Activated naive CD4-positive, alpha-beta T cell (primary cell): ENCODE data around the gene STX16.

Experiments used
- DNase-seq, 4 experiments: peaks; one replicate each; lab custom pipeline; 2025; lab: John Stamatoyannopoulos, UW

STX16 gene

DNA sequence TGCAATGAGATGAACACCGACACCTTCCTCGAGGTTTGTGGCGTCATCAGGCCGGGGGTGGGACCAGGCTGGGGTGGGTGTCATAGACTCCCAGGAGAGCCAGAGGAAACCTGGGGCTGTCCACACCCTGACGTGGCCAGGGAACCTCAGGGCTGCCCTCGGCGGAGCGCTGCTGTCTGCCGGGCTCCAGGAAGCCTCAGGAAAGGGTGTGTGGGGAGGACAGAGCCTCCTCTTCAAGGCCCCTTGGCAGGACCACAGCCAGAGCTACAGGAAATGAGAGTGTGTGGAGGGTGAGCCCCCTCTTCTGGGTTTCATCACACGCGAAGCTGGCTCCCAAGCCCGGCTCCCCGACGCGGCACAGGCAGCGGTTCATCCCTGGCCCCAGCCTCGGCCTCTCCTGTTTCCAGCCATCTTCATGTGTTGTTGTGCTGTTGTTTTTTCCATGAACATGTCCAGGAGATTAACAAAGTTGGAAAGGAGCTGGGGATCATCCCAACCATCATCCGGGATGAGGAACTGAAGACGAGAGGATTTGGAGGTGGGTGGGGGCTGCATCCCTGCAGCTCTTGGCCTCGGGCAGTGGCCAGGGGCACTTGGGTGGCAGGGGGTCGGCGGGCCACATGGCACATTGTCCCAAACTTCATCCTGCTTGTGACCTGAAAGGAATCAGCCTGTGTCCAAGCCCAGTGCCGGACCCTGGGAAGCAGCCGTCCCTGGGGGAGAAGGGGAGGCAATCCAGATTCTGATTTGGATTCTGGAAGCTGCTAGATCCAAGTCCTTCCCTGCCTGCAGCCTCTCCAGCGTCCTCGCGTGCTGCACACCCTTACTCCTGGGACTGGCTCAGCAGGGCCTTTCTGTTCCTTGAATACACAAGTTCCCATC lies 47.9 kb downstream of the STX16 start:
- no peak for DNase-seq

GRCh38 chr20:58699623-58700107 lies 48.6 kb downstream of the STX16 start:
- no peak for DNase-seq

DNA sequence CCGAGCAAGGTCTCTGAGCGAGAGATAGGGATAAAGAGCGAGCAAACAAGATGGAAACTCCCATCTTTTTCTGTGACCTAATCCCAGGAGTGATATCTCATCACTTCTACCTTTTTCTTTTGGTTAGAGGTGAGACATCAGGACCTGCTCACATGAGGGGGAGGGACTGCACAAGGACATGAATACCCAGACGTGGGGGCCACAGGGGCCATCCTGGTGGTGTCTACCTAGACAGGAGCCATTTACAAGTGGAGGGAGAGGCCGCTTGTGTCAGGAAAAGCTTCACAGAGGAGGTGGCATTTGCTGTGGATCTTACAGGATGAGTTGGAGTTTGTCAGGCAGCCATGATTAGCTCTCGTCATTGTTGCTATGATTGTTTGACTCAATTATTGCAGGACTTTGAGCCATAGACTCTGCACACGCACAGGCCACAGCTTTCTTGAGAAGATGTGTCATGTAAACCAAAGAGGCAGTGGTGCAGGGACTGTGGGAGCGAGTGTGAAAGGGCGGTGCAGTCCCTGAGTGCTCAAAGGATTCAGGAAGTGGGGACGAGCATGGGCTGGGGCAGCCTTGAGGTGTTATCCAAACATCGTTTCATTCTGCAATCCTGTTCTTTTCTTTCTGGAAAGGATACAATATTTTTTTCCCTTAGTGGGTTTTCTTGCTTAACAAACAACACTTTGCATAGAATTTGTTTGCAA lies 49.2 kb downstream of the STX16 start:
- DNase-seq = no peak

- DNase-seq = no peak
Measured at GRCh38 chr20:58700823-58701222, 49.7 kb downstream of the STX16 start.

- DNase-seq = no peak
Measured at GRCh38 chr20:58701431-58702160, 50.5 kb downstream of the STX16 start.

GRCh38 chr20:58702161-58702510 lies 51.1 kb downstream of the STX16 start:
- no peak for DNase-seq

GRCh38 chr20:58702859-58703648 lies 52.0 kb downstream of the STX16 start:
- no peak for DNase-seq

DNA sequence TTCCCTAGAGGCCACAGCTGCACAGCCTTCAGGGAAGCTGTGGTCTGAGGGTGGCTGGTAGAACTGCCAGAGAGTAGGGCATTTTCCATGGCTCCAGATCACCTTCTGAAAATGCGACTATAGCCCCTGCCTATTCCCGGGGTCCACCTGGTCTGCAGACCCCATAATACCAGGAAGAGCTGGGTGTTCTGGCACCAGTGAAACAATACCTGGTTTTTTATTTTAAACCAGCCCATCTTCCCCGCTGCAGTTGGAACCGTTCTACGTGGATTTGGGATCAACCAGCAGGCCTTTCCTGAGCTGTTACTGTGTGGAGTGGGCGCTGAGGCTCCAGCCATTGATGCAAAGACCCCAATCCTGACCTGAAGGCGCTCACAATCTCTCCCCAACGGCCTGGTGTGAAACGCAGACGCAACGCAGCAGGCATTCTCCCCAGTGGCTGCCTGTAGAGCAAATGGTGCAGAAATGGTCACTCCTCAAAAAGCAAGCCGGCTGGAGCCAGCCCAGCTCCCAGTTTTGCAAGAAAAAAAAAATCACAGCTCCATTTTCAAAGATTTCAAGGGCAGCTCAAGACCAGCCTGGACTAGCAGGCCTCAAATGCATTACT lies 52.8 kb downstream of the STX16 start:
- DNase-seq = no peak

DNA sequence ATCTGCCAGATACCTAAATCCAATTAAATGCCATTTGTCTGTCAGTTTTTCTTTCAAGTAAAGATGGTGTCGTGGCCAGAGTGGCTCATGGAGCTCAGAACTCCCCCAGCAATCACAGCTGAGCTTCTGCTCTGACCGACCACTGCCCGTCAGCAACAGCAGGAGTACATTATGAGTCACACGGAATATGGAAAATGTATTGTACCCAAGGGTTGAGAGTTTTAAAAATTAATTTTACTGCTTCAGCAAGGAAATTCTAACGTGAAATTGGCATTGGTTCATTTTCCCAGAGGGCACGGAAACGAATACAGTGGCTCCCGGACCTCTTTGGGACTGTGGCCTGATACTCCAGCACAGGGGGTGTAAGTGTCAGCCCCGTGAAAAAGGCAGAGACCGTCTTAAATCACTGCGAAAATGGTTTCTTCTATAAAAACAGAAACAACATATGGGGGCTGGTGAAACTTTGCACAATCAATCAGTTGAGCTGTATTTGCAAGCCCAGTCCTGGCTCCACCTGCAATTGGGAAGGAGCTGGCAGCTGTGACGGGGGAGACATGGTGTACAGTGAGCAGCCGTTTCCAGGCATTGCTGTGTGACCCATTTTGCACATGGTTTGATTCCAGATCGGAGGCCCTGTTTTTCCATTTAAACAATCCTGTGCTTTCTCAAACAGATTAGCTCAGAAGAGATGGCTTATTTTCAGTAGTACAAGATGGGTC lies 54.3 kb downstream of the STX16 start:
- DNase-seq = no peak

DNA sequence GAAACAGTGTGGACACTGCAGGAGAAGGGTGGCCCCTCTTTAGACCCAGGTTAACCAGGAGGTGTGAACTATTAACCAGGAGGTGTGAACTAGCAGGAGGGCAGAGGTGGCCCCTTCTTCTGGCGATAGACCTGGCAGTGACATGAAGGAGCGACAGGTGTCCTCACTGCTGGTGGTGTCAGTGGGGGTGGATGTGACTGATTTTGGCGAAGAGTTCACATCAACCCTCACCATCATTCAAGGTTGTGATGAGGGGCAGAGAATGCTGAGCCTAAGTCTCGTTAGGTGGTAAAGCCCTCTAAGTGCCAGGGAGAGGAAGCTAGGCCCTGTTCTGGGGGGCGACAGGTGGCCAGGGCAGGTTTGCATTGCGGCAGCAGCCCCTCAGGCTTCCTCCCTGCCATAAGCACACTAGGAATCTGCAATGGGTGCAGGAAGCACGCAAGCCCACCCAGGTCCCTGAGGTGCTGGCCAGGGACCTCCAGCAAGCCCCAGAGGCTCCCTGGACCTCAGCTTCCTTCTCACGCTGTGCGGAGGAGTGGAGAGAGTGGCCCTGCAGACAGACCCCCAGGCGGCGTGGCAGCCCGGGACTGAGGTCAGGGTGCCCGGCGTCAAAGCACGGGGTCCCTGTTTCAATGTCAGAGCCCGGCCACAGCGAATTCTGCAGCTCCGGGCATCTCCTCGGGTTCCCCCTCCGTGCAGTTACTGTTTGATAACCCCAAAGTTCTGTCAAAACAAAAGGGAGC lies 55.2 kb downstream of the STX16 start:
- no peak for DNase-seq

- DNase-seq = no peak
Measured at GRCh38 chr20:58706975-58707681, 56.0 kb downstream of the STX16 start.

DNA sequence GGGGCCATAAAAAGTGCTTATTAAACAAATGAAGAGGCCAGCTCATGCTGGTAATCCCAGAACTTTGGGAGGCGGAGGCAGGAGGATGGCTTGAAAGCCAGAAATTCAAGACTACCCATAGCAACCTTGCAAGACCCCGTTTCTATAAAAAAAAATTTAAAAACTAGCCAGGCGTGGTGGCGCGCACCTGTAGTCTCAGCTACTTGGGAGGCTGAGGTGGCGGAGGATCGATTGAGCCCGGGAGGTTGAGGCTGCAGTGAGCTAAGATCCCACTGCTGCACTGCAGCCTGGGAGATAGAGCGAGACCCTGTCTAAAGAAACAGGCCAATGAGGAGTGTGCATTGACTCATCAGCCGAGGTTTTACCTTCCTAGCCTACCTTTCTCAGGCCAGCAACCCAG lies 56.7 kb downstream of the STX16 start:
- no peak for DNase-seq

- DNase-seq = no peak
Measured at GRCh38 chr20:58708246-58708931, 57.3 kb downstream of the STX16 start.

DNA sequence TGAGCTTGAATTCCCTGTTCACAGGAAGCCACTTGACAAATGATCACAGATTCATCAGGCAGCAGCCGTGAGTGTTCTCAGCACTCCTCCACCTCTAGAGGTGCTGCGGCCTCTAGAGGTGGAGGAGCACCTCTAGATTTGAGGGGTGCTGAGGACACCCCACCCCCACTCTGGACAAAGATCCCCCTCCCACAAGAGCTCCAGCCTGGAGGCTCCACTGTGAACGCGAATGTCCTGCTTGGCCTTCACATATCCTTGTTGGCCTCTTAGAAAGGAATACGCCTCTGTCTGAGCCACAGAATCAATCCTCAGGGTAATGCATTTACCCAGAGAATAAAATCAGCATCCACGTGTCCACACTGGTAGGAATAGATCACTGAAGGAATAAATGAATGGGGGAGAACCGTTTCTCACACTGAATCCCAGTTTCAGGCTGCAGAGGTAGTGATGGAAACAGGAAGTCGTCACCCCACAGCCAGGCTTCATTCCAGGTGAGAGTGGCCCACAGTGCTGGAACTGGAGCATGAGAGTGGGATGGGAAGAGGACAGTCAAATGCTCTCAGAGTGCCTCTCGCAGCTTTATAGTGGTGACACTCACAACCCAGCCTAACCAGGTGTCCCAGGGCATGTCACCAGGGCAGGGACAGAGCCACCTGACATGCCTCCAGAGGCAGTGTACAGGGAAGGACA lies 58.1 kb downstream of the STX16 start:
- DNase-seq = no peak

DNA sequence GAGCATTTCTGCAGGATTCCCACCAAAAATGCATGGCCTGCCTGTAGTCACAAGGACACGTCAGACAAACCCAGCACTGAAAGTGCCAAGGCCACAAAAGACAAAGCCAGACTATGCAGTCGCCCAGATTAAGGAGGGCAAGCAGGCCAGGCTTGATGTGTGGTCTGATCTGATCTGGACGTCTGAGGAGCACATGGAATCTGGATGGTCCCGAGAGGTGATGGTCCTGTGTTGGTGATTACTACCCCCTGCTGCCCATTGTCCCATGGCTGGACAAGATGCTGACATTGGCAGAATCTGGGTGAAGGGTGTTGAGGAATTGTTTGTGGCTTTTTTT lies 58.6 kb downstream of the STX16 start:
- DNase-seq = no peak

DNA sequence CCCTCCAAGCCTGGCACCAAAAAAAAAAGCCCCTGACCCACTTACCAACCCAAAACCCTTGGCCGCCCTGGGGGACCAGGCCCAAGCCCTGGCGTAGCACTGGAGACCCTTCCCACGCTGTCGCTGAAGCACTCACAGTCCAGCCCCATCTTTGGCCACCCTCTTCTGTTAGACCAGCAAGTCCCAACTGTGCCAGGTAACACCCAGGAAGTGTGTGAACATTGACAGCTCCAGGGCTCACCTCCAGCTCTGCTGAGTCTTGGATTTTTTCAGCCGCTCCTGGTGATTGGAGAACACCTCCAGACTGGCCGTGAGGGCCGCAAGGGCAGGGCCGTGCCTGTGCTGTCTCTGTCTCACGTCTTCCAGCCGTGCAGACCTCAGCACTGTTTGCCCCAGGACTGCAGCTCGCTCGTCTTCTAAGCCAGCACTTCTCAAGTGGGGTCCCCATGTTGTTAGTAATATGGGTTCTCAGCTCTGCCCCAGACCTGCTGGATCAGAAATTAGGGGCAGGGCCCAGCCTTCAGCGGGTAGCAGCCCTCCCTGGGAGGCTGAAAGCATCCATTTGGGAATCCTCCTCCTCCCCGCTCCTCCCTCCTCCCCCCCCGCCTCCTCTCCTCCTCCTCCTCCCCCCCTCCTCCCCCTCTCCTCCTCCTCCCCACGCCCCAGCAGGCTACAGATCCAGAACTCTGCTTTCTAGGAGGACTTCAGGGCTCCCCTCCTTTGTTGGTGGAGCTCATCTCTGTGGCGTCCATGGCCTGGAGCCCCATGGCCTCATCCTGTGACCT lies 59.6 kb downstream of the STX16 start:
- DNase-seq = no peak

GRCh38 chr20:58711266-58712051 lies 60.4 kb downstream of the STX16 start:
- DNase-seq = no peak
